ENCODE measurements around the gene NLRP8. TPM values are rescaled to one million over a fixed set of nuclear protein-coding genes. Genes with fewer than 3 reads are reported as not detected.

Gene NLRP8
- total RNA-seq, 1 experiment from 2014 or later: not detected

- peaks cover 0 to 33% (median 6%) of the 10 kb centered on the region in 3 experiments; a peak in 4 of 7 replicates for H3K36me3 Mint-ChIP-seq (ENCODE audit: insufficient read depth in 1 of 3, low read depth in 3 of 3)
Observed at GRCh38 chr19:55913643-55914268, 33.9 kb upstream of the NLRP8 start.

More at GRCh38 chr19:55913643-55914268, 33.9 kb upstream of the NLRP8 start:
- Mint-ChIP-seq H3K9me3 (peaks cover 96 to 99% of the 10 kb centered on the region in 2 experiments), H3K4me1 (no peaks in the 10 kb centered on the region), H3K27me3 (ENCODE audit: low read depth) (no peaks in the 10 kb centered on the region; the same call in 1 of the 2 replicates), H3K4me3 (no peak overlapping the region), H3K27ac (no peak overlapping the region)
- no peak overlapping the region for H2BK15ac ChIP-seq (ENCODE audit: low read depth, low read length)
- no peak overlapping the region for H2AFZ ChIP-seq (ENCODE audit: low read length)
- H4K91ac ChIP-seq (ENCODE audit: insufficient read length, low read depth, low read length): no peak overlapping the region
- H3T11ph ChIP-seq (ENCODE audit: low read length): no peak overlapping the region
- H3K79me2 ChIP-seq (ENCODE audit: insufficient read depth, low read length): no peaks in the 10 kb centered on the region
- H2BK5ac ChIP-seq (ENCODE audit: insufficient read length, low read length): no peak overlapping the region
- no peak overlapping the region for H3K23ac ChIP-seq (ENCODE audit: insufficient read length, low read depth, low read length)
- no peak overlapping the region for H3K14ac ChIP-seq (ENCODE audit: insufficient read depth, low read length)
- no peak overlapping the region for H4K5ac ChIP-seq (ENCODE audit: insufficient read length, low read depth, low read length)
- H3K9me3 ChIP-seq (ENCODE audit: control insufficient read depth, low read depth, low read length): peaks cover 75% of the 10 kb centered on the region
- no CpG with 5 or more reads among the region's 9 CpGs for WGBS (ENCODE audit: extremely low coverage, insufficient read length, low lambda C conversion rate)
- no peak overlapping the region for H2BK20ac ChIP-seq (ENCODE audit: low read depth, low read length, poor library complexity, severe bottlenecking)
- no peak overlapping the region for H2BK12ac ChIP-seq (ENCODE audit: insufficient read length, low read depth, low read length)
- H3K56ac ChIP-seq (ENCODE audit: insufficient read length, low read depth, low read length): no peak overlapping the region
- H3K79me1 ChIP-seq (ENCODE audit: insufficient read depth, low read depth, low read length, poor library complexity, severe bottlenecking): no peaks in the 10 kb centered on the region
- no peak overlapping the region for H3K27ac ChIP-seq (ENCODE audit: insufficient read length, low read depth, low read length)
- H3K4ac ChIP-seq (ENCODE audit: low read depth, low read length): no peak overlapping the region
- H2AK5ac ChIP-seq (ENCODE audit: insufficient read length, low read length): no peak overlapping the region
- H3K4me2 ChIP-seq (ENCODE audit: insufficient read depth, insufficient read length, low read length): no peak overlapping the region
- H4K20me1 ChIP-seq (ENCODE audit: control insufficient read depth, insufficient read depth, insufficient read length): no peaks in the 10 kb centered on the region
- no peak overlapping the region for H3K9ac ChIP-seq (ENCODE audit: extremely low read depth, insufficient read length, low read length)
- TF ChIP-seq CTCF (conservative IDR thresholded peaks at IDR 0.05): peak; percentile 31; the same call in 1 of the 3 replicates
- H3K27me3 ChIP-seq (ENCODE audit: insufficient read depth, low read length): no peaks in the 10 kb centered on the region
- no peaks in the 10 kb centered on the region for H3K4me1 ChIP-seq (ENCODE audit: insufficient read depth, low read length)
- H4K8ac ChIP-seq (replicated peaks; ENCODE audit: insufficient read length, low read depth, low read length): no peak overlapping the region
- H2BK120ac ChIP-seq (ENCODE audit: low read depth, low read length, poor library complexity, severe bottlenecking): no peak overlapping the region
- H3K18ac ChIP-seq (ENCODE audit: insufficient read length, low read depth, low read length): no peak overlapping the region
- no peaks in the 10 kb centered on the region for H3K23me2 ChIP-seq (ENCODE audit: insufficient read length, low read depth, low read length, poor library complexity, severe bottlenecking)
- DNase-seq: no peak
